Kidney (tissue), 14 donors: ENCODE results near the gene UGT1A3. TPM values are rescaled to one million over a fixed set of nuclear protein-coding genes. Genes with fewer than 3 reads are reported as not detected.

Experiments used
- DNase-seq, 5 donors: peaks; one replicate each; pipeline ENCODE4 v3.0.0-alpha.2; 2013 to 2020
- FAIRE-seq: peaks from 2 replicates; lab custom pipeline; 2012; peaks lifted over from hg19 to GRCh38; lab: Jason Lieb, UNC
- H3K27ac ChIP-seq, 2 donors: one replicate each; pipeline ENCODE4 v1.7.0; 2013; ENCODE audit warnings: low read depth in 2 of 2, low read length in 2 of 2, inconsistent platforms in 1 of 2
- H3K27me3 ChIP-seq: one replicate; pipeline ENCODE4 v1.7.1; 2013; ENCODE audit warnings: low read length, inconsistent platforms; ENCODE audit not compliant: control insufficient read depth, insufficient read depth
- H3K36me3 ChIP-seq, 3 donors: one replicate each; pipeline versions ENCODE4 v1.7.0 to v1.7.1; 2013; ENCODE audit warnings: low read length in 3 of 3, control low read depth in 1 of 3, inconsistent platforms in 1 of 3; ENCODE audit not compliant: insufficient read depth in 3 of 3, control insufficient read depth in 2 of 3
- H3K4me1 ChIP-seq, 3 donors: one replicate each; pipeline versions ENCODE4 v1.7.0 to v1.7.1; 2013; ENCODE audit warnings: low read length in 3 of 3, inconsistent platforms in 1 of 3, low read depth in 1 of 3; ENCODE audit not compliant: control insufficient read depth in 2 of 3, insufficient read depth in 2 of 3
- H3K4me3 ChIP-seq, 3 donors: one replicate each; pipeline versions ENCODE4 v1.7.0 to v1.8.1; 2013; ENCODE audit warnings: low read length in 3 of 3, control low read depth in 1 of 3, inconsistent platforms in 1 of 3
- H3K9ac ChIP-seq, 3 donors: one replicate each; pipeline versions ENCODE4 v1.7.0 to v1.7.1; 2013; ENCODE audit warnings: low read length in 3 of 3, control low read depth in 1 of 3, inconsistent platforms in 1 of 3
- H3K9me3 ChIP-seq, 3 donors: one replicate each; pipeline versions ENCODE4 v1.7.0 to v1.7.1; 2013; ENCODE audit warnings: low read length in 3 of 3, control low read depth in 1 of 3, inconsistent platforms in 1 of 3; ENCODE audit not compliant: control insufficient read depth in 2 of 3, insufficient read depth in 1 of 3
- intact Hi-C: fragments of 100-400 bp; cut with DNase I; formaldehyde crosslinking; loops from one replicate; pipeline ENCODE4 v1.11.1; 2022
- polyA plus RNA-seq: library from polyadenylated mRNA; stranded (reverse); fragments of 350-450 nt; fragmentation: Illumina TruSeq; extraction: RNeasy Lipid Tissue Mini Kit (QIAGEN cat#74804); gene quantifications from one replicate; pipeline ENCODE4 v1.2.3, GENCODE V29; 2014; ENCODE audit warnings: low read depth, low replicate concordance; ENCODE audit not compliant: insufficient read depth
- total RNA-seq: library from RNA; stranded (reverse); fragmentation: NEBNext Ultra II Directional; extraction: Animal tissue kit (Norgen Biotek cat#: 25700); gene quantifications from one replicate; pipeline ENCODE4 v1.2.1, GENCODE V29; 2021
- TF ChIP-seq, protein P1 (sequence below): IDR thresholded peaks from 3 replicates; pipeline ENCODE4 v1.5.1; 2012; ENCODE audit warnings: mild to moderate bottlenecking, moderate library complexity, borderline replicate concordance; ENCODE audit not compliant: insufficient read depth; ENCODE audit errors: extremely low read depth
- donor health status: control.
- donor health status: control.
- donor health status: control.
- donor health status: control.
- donor health status: control.
- donor health status: DM: yes; HTN: yes; CAD: no.
- donor health status: Normal renal cell carcinoma (clear cell type).

UGT1A3 gene
- total and polyA plus RNA-seq, 2 donors from 2014 or later: 0.47 to 0.57 TPM

DNA sequence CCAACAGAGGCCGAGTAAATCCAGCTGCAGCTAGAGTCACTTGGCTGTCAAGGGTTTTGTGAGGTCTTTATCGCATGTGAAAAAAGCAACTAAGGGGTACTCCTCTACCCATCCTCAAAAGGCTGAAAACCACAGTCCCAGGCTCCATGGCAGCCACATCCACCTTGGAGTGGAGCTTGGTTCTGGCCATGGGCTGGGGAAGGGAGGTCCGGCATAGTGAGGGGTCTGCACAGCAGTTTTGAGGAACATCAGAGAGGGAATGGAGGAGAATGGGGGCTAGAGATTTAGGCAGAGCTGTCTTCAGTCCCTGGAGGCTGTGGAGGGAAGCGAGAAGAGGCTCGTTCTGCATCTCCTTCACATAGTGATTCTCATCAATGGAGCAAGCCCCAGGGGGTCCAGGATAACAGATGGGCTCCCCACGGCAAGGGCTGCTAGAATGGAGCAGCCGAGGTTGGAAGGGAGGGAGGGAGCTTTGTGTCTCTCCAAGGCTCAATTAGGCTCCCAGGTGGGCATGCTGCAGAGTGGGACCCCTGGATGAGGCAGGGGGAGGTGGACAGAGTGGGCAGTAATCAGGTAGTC lies 70.3 kb downstream of the UGT1A3 start:
- DNase-seq: peak in 1 of 5 donors; percentile 24
- H3K27ac ChIP-seq: no peak overlapping the region

DNA sequence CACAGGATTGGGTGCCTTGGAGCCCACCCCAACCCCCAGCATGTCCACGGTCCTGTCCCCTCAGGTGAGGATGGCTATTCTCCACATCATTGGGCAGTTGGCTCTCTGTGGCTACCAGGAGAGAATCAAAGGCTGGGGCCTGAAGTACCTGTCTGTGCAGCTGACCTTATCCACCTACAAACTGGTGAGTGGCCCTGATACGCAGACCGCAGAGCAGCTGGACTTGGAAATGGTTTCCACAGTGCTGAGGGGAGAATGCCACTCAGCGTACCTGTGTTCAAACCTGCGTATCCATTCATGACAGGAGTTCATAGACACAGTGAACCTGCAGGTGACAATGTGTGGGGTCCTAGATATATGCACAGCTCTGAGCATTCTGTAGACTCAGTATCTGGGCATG lies 70.9 kb downstream of the UGT1A3 start:
- H3K27me3 ChIP-seq: no peaks in the 10 kb centered on the region
- intact Hi-C loops: no loop called here

More for the DNA sequence above, 70.3 kb downstream of the UGT1A3 start:
- H3K9me3 ChIP-seq: no peaks in the 10 kb centered on the region
- H3K4me3 ChIP-seq: no peak overlapping the region
- no peaks in the 10 kb centered on the region for H3K36me3 ChIP-seq
- TF ChIP-seq, protein P1, sequence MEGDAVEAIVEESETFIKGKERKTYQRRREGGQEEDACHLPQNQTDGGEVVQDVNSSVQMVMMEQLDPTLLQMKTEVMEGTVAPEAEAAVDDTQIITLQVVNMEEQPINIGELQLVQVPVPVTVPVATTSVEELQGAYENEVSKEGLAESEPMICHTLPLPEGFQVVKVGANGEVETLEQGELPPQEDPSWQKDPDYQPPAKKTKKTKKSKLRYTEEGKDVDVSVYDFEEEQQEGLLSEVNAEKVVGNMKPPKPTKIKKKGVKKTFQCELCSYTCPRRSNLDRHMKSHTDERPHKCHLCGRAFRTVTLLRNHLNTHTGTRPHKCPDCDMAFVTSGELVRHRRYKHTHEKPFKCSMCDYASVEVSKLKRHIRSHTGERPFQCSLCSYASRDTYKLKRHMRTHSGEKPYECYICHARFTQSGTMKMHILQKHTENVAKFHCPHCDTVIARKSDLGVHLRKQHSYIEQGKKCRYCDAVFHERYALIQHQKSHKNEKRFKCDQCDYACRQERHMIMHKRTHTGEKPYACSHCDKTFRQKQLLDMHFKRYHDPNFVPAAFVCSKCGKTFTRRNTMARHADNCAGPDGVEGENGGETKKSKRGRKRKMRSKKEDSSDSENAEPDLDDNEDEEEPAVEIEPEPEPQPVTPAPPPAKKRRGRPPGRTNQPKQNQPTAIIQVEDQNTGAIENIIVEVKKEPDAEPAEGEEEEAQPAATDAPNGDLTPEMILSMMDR: no peak
- H3K4me1 ChIP-seq: no peaks in the 10 kb centered on the region
- intact Hi-C loops: no loop called here
- no peaks in the 10 kb centered on the region for H3K27me3 ChIP-seq
- no peak for FAIRE-seq
- no peak overlapping the region for H3K9ac ChIP-seq

DNA sequence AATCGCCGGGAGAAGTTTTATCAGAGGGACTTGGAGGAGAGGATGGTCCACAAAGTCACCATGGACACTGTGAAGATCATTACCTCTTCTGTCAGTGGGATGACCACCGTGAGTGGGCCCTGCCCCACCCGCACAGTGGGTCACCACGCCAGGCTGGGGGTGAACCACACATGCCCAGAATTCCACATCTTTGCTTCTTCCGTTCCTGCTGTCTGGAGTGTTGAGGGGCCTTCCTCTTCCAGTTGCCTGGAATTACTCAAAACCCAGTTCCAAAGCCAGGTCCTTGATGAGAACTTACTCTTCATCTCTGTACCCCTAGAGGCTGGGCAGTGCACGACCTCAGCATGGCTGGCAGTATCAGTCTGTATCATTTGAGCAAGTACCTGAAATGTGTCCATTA lies 71.4 kb downstream of the UGT1A3 start:
- H3K36me3 ChIP-seq: no peaks in the 10 kb centered on the region
- intact Hi-C loops: no loop called here
- TF ChIP-seq, protein P1: no peak
- no peak overlapping the region for H3K9ac ChIP-seq
- no peaks in the 10 kb centered on the region for H3K4me1 ChIP-seq
- H3K27ac ChIP-seq: no peak overlapping the region
- no peak for DNase-seq
- H3K27me3 ChIP-seq: no peaks in the 10 kb centered on the region
- no peak overlapping the region for H3K4me3 ChIP-seq
- no peaks in the 10 kb centered on the region for H3K9me3 ChIP-seq
- FAIRE-seq: no peak

More for the DNA sequence above, 70.9 kb downstream of the UGT1A3 start:
- FAIRE-seq (no peak), DNase-seq (no peak)
- H3K27ac ChIP-seq: no peak overlapping the region
- H3K9me3 ChIP-seq: no peaks in the 10 kb centered on the region
- H3K9ac ChIP-seq: no peak overlapping the region
- TF ChIP-seq, protein P1: no peak
- H3K4me1 ChIP-seq: no peaks in the 10 kb centered on the region
- no peaks in the 10 kb centered on the region for H3K36me3 ChIP-seq
- no peak overlapping the region for H3K4me3 ChIP-seq
